Suprapubic skin (tissue), 3 donors: ENCODE data around the gene GRAP2.

Experiments used
- EP300 ChIP-seq: sonication (generic); formaldehyde crosslinking; IDR thresholded peaks from one replicate; pipeline ENCODE4 v1.6.1; 2017; ENCODE audit warnings: antibody characterized with exemption
- POLR2A ChIP-seq, 2 donors: fragments of 450-650 bp; IDR thresholded peaks; one replicate each; pipeline ENCODE4 v1.6.1; 2017; ENCODE audit warnings: antibody characterized with exemption in 2 of 2, mild to moderate bottlenecking in 2 of 2, moderate library complexity in 2 of 2
- TF ChIP-seq, protein P1 (sequence below), 2 donors: fragments of 200-600 bp in 1 of 2; fragments of 450-650 bp in 1 of 2; sonication (generic) in 1 of 2; IDR thresholded peaks; one replicate each; pipeline ENCODE4 v1.5.1; 2016 to 2019; ENCODE audit warnings: antibody characterized with exemption in 2 of 2, mild to moderate bottlenecking in 1 of 2, moderate library complexity in 1 of 2

GRCh38 chr22:39999144-39999757, 98.4 kb downstream of the GRAP2 start:
- TF ChIP-seq, protein P1, sequence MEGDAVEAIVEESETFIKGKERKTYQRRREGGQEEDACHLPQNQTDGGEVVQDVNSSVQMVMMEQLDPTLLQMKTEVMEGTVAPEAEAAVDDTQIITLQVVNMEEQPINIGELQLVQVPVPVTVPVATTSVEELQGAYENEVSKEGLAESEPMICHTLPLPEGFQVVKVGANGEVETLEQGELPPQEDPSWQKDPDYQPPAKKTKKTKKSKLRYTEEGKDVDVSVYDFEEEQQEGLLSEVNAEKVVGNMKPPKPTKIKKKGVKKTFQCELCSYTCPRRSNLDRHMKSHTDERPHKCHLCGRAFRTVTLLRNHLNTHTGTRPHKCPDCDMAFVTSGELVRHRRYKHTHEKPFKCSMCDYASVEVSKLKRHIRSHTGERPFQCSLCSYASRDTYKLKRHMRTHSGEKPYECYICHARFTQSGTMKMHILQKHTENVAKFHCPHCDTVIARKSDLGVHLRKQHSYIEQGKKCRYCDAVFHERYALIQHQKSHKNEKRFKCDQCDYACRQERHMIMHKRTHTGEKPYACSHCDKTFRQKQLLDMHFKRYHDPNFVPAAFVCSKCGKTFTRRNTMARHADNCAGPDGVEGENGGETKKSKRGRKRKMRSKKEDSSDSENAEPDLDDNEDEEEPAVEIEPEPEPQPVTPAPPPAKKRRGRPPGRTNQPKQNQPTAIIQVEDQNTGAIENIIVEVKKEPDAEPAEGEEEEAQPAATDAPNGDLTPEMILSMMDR (IDR thresholded peaks at IDR 0.05), result no peak
- TF ChIP-seq POLR2A (IDR thresholded peaks at IDR 0.05), result no peak
- no peak for TF ChIP-seq EP300
